A549 (cell line): Measurements from ENCODE around the gene HMCES.

ENCODE experiments used
- CTCF ChIP-seq: fragments of >200 bp; sonication (Bioruptor Twin); formaldehyde crosslinking; IDR thresholded peaks from 3 replicates; pipeline ENCODE4 v1.5.1; 2016
- NR3C1 ChIP-seq: fragments of >200 bp; sonication (Bioruptor Twin); formaldehyde crosslinking; IDR thresholded peaks from 3 replicates; pipeline ENCODE4 v1.6.1; 2017
- POLR2A ChIP-seq: IDR thresholded peaks from 2 replicates; pipeline ENCODE4 v1.6.1; 2012; ENCODE audit warnings: mild to moderate bottlenecking, low read length

- TF ChIP-seq CTCF (no peak), POLR2A (no peak), NR3C1 (no peak)
Measured at GRCh38 chr3:129320261-129320660, 41.6 kb downstream of the HMCES start.
